GM21576 (cell line): ENCODE measurements around the gene TMC1.
A peak's percentile ranks its signal among the peaks of the same experiment; 100 is the strongest.

ENCODE experiments used
- ATAC-seq: cut with Tn5 transposase; IDR thresholded peaks from one replicate; pipeline ENCODE4 v1.9.1; 2021; ENCODE audit warnings: mild to moderate bottlenecking, moderate library complexity; ENCODE audit not compliant: unreplicated experiment

Gene TMC1

GRCh38 chr9:72600671-72601070 lies 79.3 kb downstream of the TMC1 start:
- ATAC-seq = no peak

- no peak for ATAC-seq
Measured at GRCh38 chr9:72601615-72602014, 80.2 kb downstream of the TMC1 start.

- no peak for ATAC-seq
Measured at GRCh38 chr9:72612449-72612848, 91.0 kb downstream of the TMC1 start.

- ATAC-seq = no peak
Measured at GRCh38 chr9:72614067-72614466, 92.7 kb downstream of the TMC1 start.

GRCh38 chr9:72615931-72616330 lies 94.5 kb downstream of the TMC1 start:
- no peak for ATAC-seq

- ATAC-seq = no peak
Measured at GRCh38 chr9:72618811-72619210, 97.4 kb downstream of the TMC1 start.

DNA sequence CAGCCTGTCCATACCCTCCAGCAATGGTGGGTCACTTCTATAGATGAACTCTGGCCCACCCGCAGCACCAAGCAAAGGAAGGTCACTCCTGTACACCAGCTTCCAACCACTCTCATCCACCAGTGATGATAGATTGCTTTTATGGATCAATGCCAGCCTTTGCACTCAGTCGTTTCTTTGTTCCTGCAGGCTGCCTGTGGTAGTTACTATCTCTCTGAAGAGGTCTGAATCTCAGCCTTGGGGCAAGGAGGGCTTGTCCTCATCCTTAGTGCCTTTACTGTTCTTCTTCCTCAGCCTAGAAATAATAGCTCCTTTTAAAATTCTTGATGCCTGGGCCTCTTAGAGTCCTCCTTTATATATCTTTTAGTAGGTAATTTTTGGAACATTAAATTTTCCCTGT lies 100.8 kb downstream of the TMC1 start:
- ATAC-seq = no peak

GRCh38 chr9:72623156-72623555 lies 101.7 kb downstream of the TMC1 start:
- no peak for ATAC-seq

GRCh38 chr9:72627147-72627546 lies 105.7 kb downstream of the TMC1 start:
- ATAC-seq = no peak

GRCh38 chr9:72627956-72628540 lies 106.6 kb downstream of the TMC1 start:
- no peak for ATAC-seq

DNA sequence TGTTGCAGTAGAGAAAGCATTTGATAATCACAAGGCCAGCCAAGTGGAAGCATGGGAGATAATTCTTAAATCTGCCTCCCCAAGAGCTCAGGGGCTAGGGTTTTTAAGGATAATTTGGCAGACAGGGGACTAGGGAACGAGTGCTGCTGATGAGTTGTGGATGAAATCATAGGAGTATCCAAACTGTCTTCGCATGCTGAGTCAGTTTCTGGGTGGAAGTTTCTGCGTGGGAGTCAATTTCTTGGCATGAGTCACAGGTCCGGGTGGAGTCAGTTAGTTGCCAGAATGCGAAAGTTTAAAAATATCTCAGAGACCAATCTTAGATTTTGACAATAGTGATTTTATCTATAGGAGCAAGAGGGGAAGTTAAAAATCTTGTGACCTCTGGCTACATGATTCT lies 112.6 kb downstream of the TMC1 start:
- ATAC-seq = no peak

DNA sequence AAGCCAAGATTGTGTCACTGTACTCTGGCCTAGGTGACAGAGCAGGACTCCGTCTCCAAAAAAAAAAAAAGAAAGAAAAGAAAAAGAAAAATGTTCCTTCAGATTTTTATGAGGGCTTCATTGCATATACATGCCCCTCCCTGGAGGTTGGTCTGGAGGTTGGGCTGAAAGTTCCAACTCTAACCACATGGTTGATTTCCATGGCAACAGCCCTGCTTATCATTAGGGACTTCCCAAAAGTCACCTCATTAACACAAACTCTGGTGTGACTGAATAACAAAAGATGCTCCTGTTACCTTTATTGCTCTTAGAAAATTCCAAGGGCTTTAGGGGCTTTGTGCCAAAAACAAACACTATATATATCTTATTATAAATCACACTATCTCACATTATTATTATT lies 113.8 kb downstream of the TMC1 start:
- peak; percentile 88 for ATAC-seq

DNA sequence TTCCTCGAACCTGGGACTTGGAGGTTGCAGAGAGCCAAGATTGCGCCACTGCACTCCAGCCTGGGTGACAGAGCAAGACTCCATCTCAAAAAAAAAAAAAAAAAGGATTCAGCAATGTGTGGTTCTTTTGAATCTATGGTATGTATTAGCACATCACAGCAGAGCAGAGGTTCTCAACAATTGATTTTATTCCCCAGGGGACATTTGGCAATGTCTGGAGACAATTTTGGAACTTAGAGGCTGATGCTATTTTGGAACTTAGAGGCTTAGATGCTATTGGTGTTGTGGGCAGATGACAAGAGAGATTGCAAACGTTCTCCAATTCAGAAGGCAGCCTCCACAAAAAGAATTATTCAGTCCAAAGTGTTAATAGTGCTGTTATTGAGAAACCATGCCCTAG lies 115.2 kb downstream of the TMC1 start:
- no peak for ATAC-seq

DNA sequence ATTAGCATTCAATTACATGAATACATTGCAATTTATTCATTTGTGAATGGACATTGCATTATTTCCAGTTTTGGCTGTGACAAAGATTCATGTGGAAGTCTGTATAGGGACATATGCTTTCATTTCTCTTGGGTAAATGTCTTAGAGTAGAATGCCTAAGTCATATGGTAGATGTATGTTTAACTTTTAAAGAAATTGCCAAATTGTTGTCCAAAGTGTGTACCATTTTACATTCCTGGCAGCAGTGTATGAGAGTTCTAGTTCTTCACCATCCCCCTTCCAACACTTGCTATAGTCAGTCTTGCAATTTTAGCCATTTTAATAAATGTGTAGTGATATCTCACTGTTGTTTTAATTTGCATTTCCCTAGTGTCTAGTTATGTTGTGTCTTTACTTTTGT lies 122.2 kb downstream of the TMC1 start:
- no peak for ATAC-seq

DNA sequence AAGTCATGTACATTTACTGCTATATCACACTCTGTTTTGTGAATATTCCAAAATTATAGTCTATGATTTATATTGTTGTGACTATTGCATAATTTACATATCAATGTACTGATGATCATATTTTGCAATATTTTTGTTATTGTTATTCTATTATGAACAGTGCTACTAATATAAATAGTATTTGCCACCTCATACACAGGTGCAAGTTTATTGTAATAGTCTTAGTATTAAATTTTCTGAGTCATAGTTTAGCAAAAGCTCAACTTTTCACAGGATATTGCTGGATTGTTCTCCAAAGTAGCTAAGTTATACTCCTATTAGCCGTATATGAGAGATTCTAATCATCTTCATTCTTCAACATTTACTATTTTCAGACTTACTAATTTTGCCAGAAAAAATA lies 124.7 kb downstream of the TMC1 start:
- no peak for ATAC-seq

DNA sequence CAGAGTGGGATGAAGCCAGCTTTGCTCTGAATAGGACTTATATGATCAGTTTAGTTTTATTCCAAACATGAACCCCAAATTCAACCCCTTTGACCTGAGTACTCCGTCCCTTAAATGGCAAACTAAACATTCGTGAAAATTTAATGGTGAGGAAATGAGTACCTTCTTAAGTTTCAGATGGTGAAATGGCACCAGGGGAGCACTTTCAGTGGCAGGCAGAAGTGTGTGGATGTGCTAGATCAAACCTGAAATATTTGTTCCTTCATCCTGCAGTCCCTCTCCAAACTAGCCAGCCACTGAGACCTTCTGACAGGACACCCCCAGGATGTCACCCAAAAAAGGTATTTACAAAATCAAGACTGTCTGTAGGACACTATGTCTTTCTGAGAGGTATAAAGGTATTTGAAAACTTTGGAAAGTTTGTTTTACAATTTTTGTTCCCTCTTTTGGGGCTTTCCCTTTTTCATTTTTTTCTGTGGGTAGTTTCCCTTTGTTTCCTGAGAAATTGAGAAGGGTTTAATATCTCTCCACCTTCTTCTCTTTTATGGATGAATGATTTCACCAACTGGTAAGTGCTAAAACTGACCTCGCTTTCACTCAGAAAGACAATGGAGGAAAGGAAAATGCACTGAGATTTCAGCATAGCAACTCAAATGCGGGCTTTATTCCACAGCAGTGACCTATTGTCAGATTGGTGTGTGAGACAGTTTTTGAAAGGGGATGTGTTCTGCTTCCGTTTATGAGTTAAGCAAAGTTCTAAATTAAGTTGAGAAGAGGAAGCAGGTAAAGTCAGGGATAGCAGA lies 127.1 kb downstream of the TMC1 start:
- no peak for ATAC-seq

DNA sequence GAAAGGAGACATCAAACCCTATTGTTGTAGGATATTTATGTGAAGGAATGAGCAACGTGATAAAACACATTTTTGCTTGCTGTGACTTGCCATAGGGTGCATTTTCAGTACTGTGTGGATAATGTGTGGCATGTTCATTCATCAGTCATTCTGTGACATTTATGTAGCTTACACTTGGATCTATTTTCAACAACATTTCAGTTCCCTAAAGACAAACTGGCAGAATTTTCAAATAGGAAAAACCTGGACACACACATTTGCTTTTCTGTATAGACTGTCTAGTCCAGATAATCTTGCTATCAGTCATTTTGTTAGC lies 127.7 kb downstream of the TMC1 start:
- ATAC-seq = no peak

DNA sequence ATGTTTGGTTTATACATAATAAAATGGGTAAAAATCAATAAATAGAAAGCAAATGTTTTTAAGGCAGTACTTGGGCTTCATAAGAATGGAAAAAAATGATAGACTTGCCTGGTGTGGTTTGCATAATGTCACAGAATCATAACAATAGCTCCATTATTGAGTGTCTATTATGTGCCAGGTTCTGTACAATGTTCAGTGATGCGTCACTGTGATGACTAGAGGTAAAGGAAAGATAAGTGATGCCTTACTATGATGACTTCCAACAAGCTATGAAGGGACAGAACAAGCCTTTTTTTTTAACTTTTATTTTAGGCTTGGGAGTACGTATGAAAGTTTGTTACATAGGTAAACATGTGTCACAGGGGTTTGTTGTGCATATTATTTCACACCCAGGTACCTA lies 128.8 kb downstream of the TMC1 start:
- ATAC-seq = no peak

DNA sequence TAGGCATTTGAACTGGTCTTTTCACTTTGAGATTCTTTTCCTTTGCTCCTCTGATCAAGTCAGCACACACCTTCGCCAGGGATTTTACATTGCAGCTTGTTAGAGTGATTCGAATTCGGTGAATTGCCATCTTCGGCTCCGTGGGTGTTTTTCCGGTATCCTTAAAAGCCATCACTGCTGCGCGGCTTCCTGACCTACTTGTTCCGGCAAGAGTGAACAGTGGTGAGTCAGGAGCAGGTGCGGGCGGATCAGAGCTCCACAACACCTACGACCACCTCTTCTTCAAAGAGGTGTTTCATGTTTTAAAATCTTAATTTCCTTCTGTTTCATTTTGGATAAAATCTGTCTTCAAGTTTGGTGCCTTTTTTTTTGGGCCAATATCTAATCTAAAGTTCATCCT lies 134.6 kb downstream of the TMC1 start:
- no peak for ATAC-seq

- no peak for ATAC-seq
Measured at GRCh38 chr9:72657023-72657422, 135.6 kb downstream of the TMC1 start.

DNA sequence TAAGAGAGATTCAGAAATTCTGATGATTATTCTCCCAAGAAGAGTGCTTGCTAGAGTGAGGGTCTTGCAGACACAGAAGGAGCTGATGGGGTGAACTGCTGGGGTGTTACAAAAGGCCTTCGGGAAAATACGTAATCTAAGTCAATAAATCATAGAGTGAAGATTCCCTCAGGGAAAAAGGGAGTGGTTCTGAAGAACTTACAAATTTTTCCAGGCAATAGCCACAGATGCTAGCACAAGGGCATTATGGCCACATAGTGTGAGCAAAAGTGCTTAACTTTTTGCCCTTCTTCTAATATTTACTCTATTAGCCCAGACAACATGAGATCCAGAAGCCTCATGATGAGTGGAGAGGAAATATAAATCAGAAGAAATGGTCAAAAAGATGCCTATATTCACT lies 137.3 kb downstream of the TMC1 start:
- ATAC-seq = no peak

DNA sequence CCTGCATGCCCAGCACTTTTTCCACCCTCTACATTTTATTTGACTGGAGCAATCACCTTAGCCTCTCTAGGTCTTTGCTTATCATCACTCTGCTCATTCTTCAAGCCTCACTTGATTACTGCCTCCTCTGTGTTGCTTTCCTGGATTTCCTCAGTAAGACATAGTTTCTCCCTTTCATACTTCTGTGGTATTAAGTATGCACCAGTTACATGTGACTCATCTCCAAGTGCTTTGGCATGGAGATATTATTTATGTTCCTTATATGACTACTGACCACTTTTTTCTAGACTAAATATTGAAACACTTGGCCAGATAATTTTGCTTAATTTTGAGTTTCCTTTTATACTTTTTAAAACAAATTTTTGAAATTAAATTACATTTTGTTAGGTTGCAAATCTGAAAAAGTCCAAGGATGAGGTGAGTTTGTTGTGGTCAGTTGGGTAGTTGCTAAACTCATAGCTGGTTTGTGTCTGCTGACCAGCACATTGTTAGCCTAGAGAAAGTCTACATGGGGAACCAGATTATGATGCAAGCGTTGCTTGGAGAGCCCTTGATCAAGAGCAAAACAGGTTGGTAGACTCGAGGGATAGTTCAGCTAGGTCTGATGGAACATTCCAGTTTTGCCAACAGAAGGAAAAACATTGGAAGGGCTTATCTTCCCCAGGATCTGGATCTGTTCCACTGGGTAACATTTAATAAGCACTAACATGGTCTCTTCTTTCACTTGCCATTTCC lies 140.2 kb downstream of the TMC1 start:
- ATAC-seq = no peak
